ENCODE measurements around the gene TXNRD2.
"Not testable (repeated sequence)": the region's sequence is repeated elsewhere in the genome, so short reads cannot be mapped to it uniquely, and the experiment has no call there.

GRCh38 chr22:19831979-19832378, 109.6 kb downstream of the TXNRD2 start:
- not testable (repeated sequence) for TF ChIP-seq CTCF, POLR2AphosphoS5, EP300, POLR2A (IDR thresholded peaks at IDR 0.05)
